SKM-1 treated with dmso at 0.1 percent for 144 hours (cell line): ENCODE measurements around the gene VSX1.

Experiments used
- DNase-seq: peaks from one replicate; lab custom pipeline; 2025; ENCODE audit not compliant: unreplicated experiment; lab: John Stamatoyannopoulos, UW

VSX1 gene

DNA sequence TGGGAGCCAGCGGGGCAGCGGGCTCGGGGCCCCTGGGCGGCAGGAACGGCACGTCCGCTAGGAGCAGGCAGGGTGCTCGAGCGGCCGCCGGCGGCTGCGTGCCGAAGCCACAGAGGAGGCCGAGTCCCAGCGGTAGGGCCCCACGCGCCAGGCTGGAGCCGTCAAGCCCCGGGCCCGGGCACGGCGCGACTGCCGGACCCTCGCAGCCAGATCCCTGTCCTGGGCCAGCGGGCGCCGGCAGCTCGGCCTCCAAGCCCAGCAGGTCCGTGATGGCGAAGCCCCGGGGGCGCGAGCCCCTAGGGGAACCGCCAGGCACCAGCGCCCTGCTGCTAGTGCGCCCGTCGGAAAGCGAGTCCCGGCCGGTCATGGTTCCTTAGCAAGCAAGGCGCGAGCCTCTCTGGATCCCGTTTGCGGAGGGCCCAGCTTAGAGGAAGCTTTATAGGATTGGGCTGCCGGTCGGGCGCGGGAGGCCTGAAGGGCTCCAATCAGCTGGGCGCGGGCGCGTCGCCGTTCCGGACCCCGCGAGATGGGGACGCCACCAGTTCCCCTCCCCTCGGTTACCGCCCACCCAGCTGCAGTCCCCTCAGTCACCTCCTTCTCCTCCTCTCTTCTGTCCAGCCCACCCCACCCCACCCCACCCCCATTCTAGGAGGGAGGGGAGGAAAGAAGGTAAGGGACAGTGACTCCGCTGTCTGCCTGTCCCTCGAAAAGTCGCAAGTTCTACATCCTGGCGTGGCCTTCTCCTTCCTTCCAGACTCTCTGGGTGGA, at the start of gene VSX1:
Gene VSX1 (minus strand): TSS at position 412 of the 768 bp plus-strand sequence. CDS start 45 bp downstream, at position 367.
- no peak for DNase-seq

DNA sequence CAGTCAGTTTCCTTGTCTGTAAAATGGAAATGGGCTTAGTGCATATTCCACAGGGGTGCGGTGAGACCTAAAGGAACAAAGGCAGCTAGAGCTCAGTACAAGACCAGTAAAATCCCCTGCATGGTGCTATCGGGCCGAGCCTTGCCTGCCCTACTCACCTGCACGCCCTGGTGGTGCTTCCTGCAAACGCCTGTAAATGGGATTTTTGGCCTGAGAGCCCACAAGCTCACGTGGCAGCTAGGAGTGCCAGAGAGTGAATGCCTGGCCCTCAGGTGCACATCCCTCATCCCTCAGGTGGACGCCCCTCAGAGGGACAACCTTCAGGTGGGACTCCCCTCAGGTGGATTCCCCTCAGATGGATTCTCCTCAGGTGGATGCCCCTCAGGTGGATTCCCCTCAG, 48.0 kb upstream of the VSX1 start:
- no peak for DNase-seq

DNA sequence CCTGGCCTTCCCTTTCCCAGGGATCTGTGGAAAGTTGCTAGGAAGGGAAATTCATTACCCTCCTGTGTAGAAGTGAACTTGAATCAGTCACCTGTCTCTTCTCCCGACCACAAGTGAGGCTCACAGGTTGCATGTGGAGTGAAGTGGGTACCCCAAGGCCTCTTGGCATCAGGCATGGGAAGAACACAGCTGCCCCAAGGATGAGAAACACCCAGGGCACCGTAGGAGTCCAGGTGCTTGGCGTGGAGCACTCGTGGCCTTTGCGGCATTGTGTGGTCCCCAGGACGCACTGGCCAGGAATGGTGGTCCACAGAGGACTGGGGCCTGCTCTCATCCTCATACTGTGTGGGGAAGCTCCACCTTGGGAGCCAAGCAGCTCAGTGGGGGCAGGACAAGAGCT, 47.5 kb upstream of the VSX1 start:
- DNase-seq, result no peak

DNA sequence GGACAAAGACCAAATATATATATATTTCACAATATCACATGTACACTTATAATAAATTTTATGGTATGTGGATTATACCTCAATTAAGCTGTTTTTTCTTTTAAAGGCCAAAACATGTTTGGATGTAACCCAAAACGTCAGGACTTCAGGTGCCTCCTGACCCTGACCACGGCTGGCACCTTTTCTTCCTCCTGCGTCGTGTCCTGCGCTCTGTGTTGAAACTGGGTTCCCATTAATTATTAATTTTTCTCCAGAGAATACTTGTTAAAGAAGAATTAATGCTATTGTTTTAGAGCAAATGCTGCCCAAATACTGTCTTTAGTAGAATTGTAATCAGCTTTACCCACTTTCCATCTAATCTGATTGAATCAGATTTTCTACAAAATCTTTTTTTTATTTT, 46.7 kb upstream of the VSX1 start:
- DNase-seq, result no peak

DNA sequence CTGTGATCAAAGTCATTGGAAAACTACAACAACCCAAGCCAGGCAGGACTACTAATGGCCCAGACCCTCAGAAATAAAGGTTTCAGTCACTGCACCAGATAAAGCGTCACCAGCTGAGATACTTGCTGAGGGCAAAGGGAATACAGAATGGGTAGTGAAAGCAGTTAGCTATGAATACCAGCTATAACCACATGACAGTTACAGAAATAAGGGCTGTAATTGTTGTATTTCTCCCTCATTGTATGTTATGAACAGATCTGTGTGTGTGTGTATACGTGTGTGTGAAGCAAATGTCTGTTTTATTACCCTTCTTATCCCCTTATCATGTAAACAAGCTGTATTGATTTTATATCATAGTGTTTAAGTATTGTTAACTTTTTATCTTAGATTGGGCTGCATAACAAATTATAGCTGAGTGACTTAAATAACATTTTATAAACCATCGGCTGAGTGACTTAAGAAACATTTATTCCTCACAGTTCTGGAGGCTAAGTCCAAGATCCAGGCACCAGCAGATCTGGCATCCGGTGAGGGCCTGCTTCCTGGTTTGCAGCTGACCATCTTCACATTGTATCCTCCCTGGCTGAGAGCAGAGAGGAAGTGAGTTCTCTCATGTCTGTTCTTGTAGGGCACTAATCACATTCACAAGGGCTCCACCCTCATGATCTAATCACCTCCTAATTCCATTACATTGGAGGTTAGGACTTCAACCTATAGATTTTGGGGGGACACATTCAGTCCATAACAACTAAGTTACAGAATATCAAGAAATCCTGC, 46.0 kb upstream of the VSX1 start:
- DNase-seq, result no peak

DNA sequence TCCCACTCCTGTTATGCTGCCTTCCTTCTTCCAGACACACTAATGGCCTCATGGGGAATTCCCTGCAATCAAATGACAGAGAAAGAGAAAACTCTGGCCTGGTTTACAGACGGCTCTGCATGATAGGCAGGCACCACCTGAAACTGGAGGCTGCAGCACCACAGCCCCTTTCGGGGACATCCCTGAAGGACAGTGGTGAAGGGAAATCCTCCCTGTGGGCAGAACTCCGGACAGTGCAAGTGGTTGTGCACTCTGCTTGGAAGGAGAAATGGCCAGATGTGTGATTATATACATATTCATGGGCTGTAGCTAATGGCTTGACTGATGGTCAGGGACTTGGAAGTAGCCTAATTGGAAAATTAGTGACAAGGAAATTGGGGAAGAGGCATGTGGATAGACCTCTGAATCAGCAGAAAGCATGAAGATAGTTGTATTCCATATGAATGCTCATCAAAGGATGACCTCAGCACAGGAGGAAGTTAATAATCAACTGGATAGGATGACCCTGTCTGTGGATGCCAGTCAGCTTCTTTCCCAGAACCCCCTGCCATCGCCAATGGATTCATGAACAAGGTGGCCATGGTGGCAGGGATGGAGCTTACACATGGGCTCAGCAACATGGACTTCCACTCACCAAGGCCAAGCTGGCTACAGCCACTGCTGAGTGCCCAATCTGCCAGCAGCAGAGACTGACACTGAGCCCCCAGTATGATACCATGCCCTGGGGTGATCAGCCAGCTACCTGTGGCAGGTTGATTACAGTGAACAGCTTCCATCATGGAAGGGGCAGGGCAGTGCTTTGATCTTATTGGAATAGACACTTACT, 44.5 kb upstream of the VSX1 start:
- no peak for DNase-seq

DNA sequence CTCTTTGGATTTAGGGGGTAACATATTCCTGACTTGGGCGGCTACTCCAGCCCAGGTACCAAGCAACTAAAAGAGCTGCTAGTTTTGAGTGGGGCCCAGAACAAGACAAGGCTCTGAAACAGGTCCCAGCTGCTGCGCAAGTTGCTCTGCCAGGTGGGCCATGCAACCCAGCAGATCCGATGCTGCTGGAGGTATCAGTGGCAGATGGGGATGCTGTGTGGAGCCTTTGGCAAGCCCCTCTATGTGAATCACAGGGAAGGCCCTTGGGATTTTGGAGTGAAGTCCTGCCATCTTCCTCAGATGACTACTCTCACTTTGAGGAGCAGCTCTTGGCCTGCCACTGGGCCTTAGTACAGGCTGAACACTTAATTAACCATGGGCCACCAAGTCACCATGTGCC, 43.7 kb upstream of the VSX1 start:
- DNase-seq, result no peak

DNA sequence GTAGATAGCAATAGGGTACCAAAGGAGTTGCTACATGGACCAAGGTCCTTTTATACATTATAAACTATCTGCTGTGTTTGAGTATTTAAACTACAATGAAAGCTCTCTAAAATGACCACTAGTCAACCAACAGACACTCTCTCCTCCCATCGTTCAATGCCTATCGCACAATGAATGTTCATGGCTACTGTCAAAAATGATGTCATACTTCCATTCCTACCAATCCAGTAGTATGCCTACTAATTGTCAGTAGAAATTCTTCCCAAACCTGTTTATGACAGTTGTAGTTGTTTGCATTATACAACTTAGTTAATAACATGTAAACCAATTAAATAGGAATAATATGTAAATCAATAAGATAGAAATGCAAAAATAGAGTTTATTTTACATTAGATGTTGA, 39.0 kb upstream of the VSX1 start:
- no peak for DNase-seq

DNA sequence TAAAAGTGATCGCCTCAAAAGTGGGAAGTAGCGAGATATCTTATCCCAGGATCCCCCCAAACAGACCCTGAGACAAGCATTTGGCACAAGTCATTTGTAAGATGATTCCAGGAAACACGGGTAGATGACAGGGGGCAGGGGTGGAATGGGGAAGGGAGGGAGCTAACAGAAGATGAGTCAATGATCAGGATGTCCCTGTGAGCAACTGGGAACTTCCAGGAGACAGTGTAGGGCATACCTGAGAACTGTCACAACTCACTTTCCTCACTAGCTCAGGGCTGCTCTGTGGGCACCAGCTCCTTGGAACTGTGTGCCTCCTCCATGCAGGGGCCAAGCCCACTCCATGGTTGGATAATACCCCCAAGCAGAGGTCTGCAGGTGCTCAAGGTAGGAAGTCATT, 38.5 kb upstream of the VSX1 start:
- DNase-seq, result no peak

DNA sequence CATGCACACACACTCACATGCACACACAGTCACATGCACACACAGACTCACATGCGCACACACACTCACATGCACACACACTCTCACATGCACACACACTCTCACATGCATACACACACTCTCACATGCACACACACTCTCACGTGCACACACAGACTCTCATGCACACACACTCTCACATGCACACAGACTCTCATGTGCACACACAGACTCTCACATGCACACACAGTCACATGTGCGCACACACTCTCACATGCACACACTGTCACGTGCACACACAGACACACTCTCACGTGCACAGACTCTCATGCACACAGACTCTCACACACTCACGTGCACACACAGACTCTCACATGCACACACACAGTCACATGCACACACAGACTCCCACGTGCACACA, 36.6 kb upstream of the VSX1 start:
- DNase-seq, result no peak

DNA sequence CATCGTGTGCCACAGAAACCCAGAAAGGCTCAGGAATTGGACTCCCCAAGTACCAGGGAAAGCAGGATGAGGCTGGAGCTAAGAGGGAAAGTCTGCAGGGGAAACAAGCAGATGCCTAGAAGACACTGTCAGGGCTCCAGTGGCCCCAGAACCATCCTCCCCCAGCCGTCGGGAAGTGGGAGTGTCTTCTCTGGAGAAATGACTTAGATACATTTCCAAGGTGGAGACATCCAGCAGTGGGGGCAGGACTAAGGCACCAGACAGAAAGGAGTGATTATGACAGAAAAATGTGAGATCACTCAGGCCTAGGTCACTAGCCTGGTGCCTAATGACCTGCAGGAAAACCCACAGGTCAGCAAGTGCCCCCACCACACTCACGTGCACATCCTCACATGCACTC, 36.0 kb upstream of the VSX1 start:
- DNase-seq, result no peak

DNA sequence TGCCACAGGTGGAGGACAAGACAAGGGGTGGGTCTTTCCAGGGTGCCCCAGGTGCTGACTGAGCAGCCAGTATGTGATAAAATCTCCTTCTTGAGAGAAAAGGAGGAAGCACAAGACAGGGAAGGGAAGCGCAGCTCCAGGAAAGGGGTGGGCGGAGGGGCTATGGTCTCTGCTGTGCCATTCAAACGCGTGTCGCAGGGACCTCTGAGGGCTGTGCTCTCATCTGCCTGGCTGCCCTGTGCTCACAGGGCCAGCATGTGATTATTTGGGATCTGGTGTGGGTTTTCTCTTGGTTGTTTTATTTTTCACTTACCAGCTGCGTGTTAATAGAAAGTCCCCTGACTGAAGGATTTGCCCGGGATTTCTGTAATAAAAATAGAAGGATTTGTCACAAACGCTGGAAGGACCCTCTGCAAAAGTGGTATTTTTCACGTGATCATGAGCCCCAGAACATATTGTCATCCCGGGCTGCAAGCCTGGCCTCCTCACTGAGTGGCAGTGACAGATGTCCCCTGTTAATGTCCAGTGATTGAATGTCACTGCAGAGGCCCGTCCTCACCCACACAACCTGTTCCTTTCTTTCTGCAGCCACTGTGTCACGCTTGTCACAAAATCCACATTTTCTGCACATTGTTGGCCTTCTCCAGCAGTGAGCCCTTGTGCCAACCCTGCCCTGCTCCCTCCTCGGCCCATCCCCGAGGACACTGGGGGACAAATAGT, 35.0 kb upstream of the VSX1 start:
- no peak for DNase-seq

DNA sequence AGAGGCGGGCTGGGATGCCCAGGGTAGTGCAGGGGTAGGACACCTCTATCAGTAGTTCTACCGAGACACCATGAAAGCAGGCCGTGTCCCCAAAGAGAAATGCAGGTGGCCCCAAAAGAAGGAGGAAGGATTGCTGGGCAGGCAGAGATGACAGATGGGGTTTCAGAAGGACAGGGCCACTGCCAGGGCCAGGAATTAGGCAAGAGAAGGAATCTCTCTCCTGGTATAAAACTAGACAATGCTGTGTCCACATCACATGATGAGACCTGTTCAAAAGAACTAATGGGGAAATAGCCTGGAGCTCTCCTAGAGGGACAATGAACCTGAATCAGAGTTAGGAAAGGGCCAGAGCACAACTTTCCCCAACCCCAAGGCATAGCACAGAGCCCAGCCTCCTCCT, 21.6 kb upstream of the VSX1 start:
- DNase-seq, result no peak

DNA sequence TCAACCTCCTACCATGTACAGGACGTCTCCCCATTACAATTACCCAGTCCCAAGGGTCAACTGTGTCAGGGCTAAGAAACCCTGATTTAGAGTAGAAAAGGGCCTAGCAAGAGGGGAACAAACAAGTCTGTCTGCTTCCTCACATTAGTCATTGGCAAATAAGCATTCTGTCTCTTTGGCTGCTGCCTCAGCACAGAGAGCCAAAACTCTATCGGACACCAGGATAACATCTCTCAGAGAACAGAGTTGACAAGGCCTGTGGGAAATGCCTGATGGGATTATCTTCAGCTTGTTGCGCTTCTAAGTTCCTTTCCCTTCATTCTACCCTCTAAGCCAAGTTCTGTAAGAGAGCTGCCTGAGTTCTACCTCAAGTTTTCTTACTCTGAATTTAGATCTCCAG, 19.0 kb upstream of the VSX1 start:
- no peak for DNase-seq

DNA sequence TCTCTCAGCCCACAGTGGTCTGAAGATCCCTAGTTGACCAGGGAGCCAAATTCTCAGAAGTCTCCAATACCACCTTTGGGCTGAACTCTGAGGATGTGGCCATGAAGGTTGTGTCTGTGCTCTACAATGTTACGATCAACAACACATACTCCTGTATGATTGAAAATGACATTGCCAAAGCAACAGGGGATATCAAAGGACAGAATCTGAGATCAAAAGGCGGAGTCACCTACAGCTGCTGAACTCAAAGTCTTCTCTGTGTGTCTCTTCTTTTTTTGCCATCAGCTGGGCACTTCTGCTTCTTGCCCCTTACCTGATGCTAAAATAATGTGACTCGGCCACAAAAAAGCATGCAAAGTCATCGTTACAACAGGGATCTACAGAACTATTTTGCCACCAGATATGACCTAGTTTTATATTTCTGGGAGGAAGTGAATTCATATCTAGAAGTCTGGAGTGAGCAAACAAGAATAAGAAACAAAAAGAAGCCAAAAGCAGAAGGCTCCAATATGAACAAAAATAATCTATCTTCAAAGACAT, 17.7 kb upstream of the VSX1 start:
- no peak for DNase-seq

DNA sequence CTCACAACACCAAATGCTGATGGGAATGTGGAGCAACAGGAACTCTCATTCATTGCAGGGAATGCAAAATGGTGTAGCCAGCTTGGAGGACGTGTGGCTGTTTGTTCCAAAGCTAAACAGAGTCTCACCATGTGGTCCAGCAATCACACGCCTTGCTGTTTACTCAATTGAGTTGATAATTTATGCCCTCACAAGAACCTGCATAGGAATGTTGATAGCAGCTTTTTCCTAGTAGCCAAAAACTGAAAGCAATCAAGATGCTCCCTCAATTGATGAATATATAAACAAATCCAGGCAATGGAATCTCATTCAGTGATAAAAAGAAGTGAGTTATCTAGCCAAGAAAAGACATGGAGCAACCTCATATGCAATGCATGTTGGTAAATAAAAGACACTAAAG, 15.6 kb upstream of the VSX1 start:
- DNase-seq, result no peak

DNA sequence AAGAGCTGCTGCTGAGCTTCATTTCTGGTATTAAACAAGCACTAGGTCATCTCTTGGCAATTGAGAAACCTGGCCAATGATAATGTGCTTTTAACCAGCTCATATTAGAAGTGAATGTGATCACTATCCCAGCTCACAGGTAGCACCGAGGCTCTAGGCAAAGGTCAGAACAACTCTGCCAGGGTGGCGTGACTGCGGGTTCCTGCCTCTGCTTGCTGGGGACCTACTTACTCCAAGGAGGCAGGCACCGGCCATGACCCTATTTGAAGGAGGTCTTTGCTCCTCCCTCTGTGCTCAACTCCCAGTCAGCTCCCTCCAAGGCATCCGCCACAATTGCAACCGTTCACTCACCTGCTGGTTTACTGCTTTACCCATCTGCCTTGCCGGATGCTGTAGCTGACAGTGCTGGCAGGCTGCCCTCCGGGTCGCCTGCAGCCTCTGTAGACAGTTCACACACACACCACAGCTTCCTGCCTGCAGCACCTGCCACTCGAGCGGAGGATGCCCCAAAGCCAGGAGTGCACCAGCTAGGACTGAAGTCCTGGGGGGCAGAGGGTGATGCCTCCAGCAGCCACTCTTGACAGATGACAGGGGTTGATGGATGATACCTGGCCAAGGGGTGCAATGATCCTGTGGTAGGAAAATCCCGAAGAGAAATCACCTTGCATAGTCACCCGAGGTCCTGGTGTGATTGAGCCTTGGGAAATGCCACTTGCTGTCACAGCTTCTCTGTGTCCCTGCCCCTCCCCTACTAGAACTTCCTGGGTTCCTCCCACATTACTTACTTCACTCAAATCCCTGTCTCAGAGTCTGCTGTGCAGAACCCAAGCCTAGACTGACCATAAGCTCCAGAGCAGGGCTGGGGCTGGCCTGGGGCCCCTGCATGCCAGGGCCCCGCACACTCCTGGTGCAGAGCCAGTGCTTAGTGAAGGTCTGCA, 8.8 kb upstream of the VSX1 start:
- no peak for DNase-seq

DNA sequence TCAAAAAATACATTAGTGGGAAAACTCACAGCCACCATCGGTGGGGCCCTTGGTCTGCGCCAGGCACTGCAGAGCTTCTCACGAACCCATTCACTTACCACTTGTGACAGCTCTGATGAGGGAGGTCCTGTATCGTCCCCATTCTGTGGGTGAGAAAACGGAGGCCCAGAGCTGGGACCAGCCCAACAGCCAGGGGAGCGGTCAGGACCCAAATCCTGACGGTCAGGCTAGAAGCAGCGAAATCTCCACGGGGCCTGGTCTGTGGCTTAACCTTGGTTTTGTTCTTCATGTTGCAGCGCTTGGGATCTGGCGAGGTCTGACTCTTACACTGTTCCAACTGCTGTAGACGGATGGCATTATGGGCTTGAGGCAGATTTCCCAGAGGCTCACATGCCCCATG, 7.7 kb upstream of the VSX1 start:
- no peak for DNase-seq

DNA sequence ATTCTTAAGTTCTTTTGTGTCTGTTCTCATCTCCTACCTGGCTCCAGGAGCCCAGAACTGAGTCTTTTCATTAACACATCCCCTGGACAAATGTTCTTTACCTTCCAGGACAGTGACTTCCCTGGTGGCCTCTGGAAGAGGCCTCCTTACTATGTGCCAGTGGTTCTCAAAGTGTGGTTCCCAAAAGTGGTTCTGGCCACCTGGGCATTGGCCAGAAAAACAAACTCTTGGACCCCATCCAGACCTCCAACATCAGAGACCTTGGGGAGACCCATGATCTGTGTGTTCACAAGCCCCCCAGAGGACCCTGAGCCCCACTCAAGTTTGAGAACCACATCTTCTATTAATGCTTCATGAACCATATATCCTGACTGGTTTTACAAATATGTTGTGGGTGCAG, 7.2 kb upstream of the VSX1 start:
- DNase-seq, result no peak

DNA sequence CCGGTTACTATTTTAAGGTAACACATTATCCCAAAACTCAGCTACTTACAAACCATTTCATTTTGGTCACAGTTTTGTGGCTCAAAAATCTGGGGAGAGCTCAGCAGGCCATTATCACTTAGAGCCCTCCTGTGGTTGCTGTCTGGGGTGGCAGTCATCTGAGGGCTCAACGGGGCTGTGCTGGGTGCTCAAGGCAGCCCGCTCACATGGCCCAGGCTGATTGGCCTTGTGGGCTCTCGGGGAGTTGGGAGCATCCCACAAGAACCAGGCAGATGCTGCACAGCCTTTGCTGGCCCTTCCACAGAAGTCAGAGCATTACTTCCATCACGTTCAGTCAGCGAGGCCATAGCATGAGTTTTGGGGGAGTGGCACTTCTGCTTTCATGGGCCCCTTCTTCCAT, 6.3 kb upstream of the VSX1 start:
- no peak for DNase-seq
